WTC11 (cell line): ENCODE data around the gene KLK1. TPM values are rescaled to one million over a fixed set of nuclear protein-coding genes. Genes with fewer than 3 reads are reported as not detected.

Experiments
- ATAC-seq: fragments of 200-7000 bp; cut with Tn5 transposase; 2 replicates; pipeline ENCODE4 v1.10.0; 2021; ENCODE audit warnings: mild to moderate bottlenecking, moderate library complexity
- CTCF ChIA-PET: fragments of 300-600 bp; sonication (Branson Sonifier 250); formaldehyde crosslinking; loops from one replicate; lab custom pipeline; 2021; ENCODE audit warnings: antibody characterized with exemption; lab: Charles Lee
- POLR2A ChIA-PET: fragments of 350-600 bp; sonication (Branson Sonifier 250); formaldehyde crosslinking; loops from one replicate; lab custom pipeline; 2021; ENCODE audit warnings: antibody characterized with exemption; lab: Charles Lee
- DNase-seq: peaks from one replicate; pipeline ENCODE4 v3.0.0; 2021; ENCODE audit warnings: low spot score
- H3K27ac Mint-ChIP-seq: 2 replicates; pipeline ENCODE4 v1.8.0; 2021; ENCODE audit warnings: mixed read lengths
- H3K27me3 Mint-ChIP-seq: 2 replicates; pipeline ENCODE4 v1.8.0; 2021; ENCODE audit warnings: low read depth, mild to moderate bottlenecking, moderate library complexity, mixed read lengths
- H3K36me3 Mint-ChIP-seq: 2 replicates; pipeline ENCODE4 v1.8.0; 2021; ENCODE audit warnings: mixed read lengths
- H3K4me1 Mint-ChIP-seq: 2 replicates; pipeline ENCODE4 v1.8.0; 2022; ENCODE audit warnings: mixed read lengths
- H3K4me3 Mint-ChIP-seq: 2 replicates; pipeline ENCODE4 v1.8.0; 2021; ENCODE audit warnings: mild to moderate bottlenecking, moderate library complexity, mixed read lengths
- H3K9me3 Mint-ChIP-seq: 2 replicates; pipeline ENCODE4 v1.8.0; 2021; ENCODE audit warnings: mixed read lengths
- ATF2 ChIP-seq: sonication (generic); formaldehyde crosslinking; IDR thresholded peaks from 2 replicates; pipeline ENCODE4 v1.8.1; 2022; ENCODE audit warnings: low read depth, missing genetic modification reagents, borderline replicate concordance
- CTCF ChIP-seq: fragments of 200-600 bp; IDR thresholded peaks from 2 replicates; pipeline ENCODE4 v1.8.0; 2022; ENCODE audit warnings: antibody characterized with exemption
- E2F4 ChIP-seq: sonication (generic); formaldehyde crosslinking; IDR thresholded peaks from 2 replicates; pipeline ENCODE4 v1.8.1; 2022; ENCODE audit warnings: low read depth, mild to moderate bottlenecking, moderate library complexity, missing genetic modification reagents, borderline replicate concordance
- GABPB1 ChIP-seq: sonication (generic); formaldehyde crosslinking; IDR thresholded peaks from 2 replicates; pipeline ENCODE4 v1.8.1; 2023; ENCODE audit warnings: mild to moderate bottlenecking, missing genetic modification reagents
- JAZF1 ChIP-seq: fragments of 250-450 bp; sonication (Bioruptor Pico); IDR thresholded peaks from 2 replicates; pipeline ENCODE4 v1.9.0; 2021; ENCODE audit warnings: moderate library complexity, mild to moderate bottlenecking, inconsistent platforms
- JUN ChIP-seq: sonication (generic); formaldehyde crosslinking; IDR thresholded peaks from 2 replicates; pipeline ENCODE4 v1.8.0; 2023; ENCODE audit warnings: mild to moderate bottlenecking, missing genetic modification reagents
- KAT7 ChIP-seq: sonication (generic); formaldehyde crosslinking; IDR thresholded peaks from 2 replicates; pipeline ENCODE4 v1.8.1; 2023; ENCODE audit warnings: missing genetic modification reagents, mild to moderate bottlenecking, borderline replicate concordance
- NFATC4 ChIP-seq: fragments of 250-450 bp; sonication (Bioruptor Pico); IDR thresholded peaks from 2 replicates; pipeline ENCODE4 v1.9.0; 2021; ENCODE audit warnings: mild to moderate bottlenecking
- NR2C2 ChIP-seq: sonication (generic); formaldehyde crosslinking; IDR thresholded peaks from 2 replicates; pipeline ENCODE4 v1.8.0; 2022; ENCODE audit warnings: mild to moderate bottlenecking, missing genetic modification reagents
- OVOL2 ChIP-seq: fragments of 250-450 bp; sonication (Bioruptor Pico); IDR thresholded peaks from 2 replicates; pipeline ENCODE4 v1.9.0; 2021; ENCODE audit warnings: mild to moderate bottlenecking, borderline replicate concordance
- PRRX2 ChIP-seq: fragments of 250-450 bp; sonication (Bioruptor Pico); IDR thresholded peaks from 2 replicates; pipeline ENCODE4 v1.8.0; 2021; ENCODE audit warnings: mild to moderate bottlenecking
- SMAD4 ChIP-seq: sonication (generic); formaldehyde crosslinking; IDR thresholded peaks from 2 replicates; pipeline ENCODE4 v1.8.0; 2022; ENCODE audit warnings: mild to moderate bottlenecking, missing genetic modification reagents
- TEAD1 ChIP-seq: sonication (generic); formaldehyde crosslinking; IDR thresholded peaks from 2 replicates; pipeline ENCODE4 v1.8.0; 2022; ENCODE audit warnings: mild to moderate bottlenecking, missing genetic modification reagents
- ZNF219 ChIP-seq: sonication (generic); formaldehyde crosslinking; IDR thresholded peaks from 2 replicates; pipeline ENCODE4 v1.8.0; 2023; ENCODE audit warnings: missing genetic modification reagents, mild to moderate bottlenecking, borderline replicate concordance
- ZNF232 ChIP-seq: sonication (generic); formaldehyde crosslinking; IDR thresholded peaks from 2 replicates; pipeline ENCODE4 v1.8.0; 2022; ENCODE audit warnings: mild to moderate bottlenecking, missing genetic modification reagents
- ZNF416 ChIP-seq: fragments of 250-450 bp; sonication (Bioruptor Pico); IDR thresholded peaks from 2 replicates; pipeline ENCODE4 v1.9.0; 2021; ENCODE audit warnings: mild to moderate bottlenecking, inconsistent platforms
- ZNF425 ChIP-seq: fragments of 250-450 bp; sonication (Bioruptor Pico); conservative IDR thresholded peaks from 2 replicates; pipeline ENCODE4 v1.9.0; 2021; ENCODE audit warnings: mild to moderate bottlenecking
- total RNA-seq: library from RNA; stranded (reverse); gene quantifications from 3 replicates; pipeline ENCODE4 v1.2.3, GENCODE V29; 2021
- TF ChIP-seq, protein P1 (sequence below): sonication (generic); formaldehyde crosslinking; IDR thresholded peaks from 2 replicates; pipeline ENCODE4 v1.8.0; 2023; ENCODE audit warnings: missing genetic modification reagents, mild to moderate bottlenecking, borderline replicate concordance
- TF ChIP-seq, protein P2 (sequence below): sonication (generic); formaldehyde crosslinking; IDR thresholded peaks from 2 replicates; pipeline ENCODE4 v1.8.1; 2023; ENCODE audit warnings: mild to moderate bottlenecking, missing genetic modification reagents, moderate library complexity
- TF ChIP-seq, protein P3 (sequence below): fragments of 250-450 bp; sonication (Bioruptor Pico); IDR thresholded peaks from 2 replicates; pipeline ENCODE4 v1.9.0; 2021; ENCODE audit warnings: mild to moderate bottlenecking

The KLK1 gene
- total RNA-seq, 1 experiment from 2014 or later = 3.9 TPM

GRCh38 chr19:50794876-50795663, 28.5 kb downstream of the KLK1 start (continued):
- no peak for TF ChIP-seq CTCF
- no peak for TF ChIP-seq JAZF1 (CRISPR knock-in tag)
- TF ChIP-seq E2F4 (CRISPR knock-in tag) = peak; percentile 60; the same call in 1 of the 2 replicates
- TF ChIP-seq SMAD4 (CRISPR knock-in tag) = no peak
- TF ChIP-seq, protein P1, sequence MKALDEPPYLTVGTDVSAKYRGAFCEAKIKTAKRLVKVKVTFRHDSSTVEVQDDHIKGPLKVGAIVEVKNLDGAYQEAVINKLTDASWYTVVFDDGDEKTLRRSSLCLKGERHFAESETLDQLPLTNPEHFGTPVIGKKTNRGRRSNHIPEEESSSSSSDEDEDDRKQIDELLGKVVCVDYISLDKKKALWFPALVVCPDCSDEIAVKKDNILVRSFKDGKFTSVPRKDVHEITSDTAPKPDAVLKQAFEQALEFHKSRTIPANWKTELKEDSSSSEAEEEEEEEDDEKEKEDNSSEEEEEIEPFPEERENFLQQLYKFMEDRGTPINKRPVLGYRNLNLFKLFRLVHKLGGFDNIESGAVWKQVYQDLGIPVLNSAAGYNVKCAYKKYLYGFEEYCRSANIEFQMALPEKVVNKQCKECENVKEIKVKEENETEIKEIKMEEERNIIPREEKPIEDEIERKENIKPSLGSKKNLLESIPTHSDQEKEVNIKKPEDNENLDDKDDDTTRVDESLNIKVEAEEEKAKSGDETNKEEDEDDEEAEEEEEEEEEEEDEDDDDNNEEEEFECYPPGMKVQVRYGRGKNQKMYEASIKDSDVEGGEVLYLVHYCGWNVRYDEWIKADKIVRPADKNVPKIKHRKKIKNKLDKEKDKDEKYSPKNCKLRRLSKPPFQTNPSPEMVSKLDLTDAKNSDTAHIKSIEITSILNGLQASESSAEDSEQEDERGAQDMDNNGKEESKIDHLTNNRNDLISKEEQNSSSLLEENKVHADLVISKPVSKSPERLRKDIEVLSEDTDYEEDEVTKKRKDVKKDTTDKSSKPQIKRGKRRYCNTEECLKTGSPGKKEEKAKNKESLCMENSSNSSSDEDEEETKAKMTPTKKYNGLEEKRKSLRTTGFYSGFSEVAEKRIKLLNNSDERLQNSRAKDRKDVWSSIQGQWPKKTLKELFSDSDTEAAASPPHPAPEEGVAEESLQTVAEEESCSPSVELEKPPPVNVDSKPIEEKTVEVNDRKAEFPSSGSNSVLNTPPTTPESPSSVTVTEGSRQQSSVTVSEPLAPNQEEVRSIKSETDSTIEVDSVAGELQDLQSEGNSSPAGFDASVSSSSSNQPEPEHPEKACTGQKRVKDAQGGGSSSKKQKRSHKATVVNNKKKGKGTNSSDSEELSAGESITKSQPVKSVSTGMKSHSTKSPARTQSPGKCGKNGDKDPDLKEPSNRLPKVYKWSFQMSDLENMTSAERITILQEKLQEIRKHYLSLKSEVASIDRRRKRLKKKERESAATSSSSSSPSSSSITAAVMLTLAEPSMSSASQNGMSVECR = 0 out of 2 replicates have a peak, but pooled peaks have one; percentile 6
- TF ChIP-seq ZNF232 = peak; percentile 45; the same call in 1 of the 2 replicates
- TF ChIP-seq TEAD1 (CRISPR knock-in tag) = peak; percentile 18; the same call in 1 of the 2 replicates
- no peak for TF ChIP-seq ZNF425 (CRISPR knock-in tag)
- TF ChIP-seq OVOL2 (CRISPR knock-in tag) = no peak

DNA sequence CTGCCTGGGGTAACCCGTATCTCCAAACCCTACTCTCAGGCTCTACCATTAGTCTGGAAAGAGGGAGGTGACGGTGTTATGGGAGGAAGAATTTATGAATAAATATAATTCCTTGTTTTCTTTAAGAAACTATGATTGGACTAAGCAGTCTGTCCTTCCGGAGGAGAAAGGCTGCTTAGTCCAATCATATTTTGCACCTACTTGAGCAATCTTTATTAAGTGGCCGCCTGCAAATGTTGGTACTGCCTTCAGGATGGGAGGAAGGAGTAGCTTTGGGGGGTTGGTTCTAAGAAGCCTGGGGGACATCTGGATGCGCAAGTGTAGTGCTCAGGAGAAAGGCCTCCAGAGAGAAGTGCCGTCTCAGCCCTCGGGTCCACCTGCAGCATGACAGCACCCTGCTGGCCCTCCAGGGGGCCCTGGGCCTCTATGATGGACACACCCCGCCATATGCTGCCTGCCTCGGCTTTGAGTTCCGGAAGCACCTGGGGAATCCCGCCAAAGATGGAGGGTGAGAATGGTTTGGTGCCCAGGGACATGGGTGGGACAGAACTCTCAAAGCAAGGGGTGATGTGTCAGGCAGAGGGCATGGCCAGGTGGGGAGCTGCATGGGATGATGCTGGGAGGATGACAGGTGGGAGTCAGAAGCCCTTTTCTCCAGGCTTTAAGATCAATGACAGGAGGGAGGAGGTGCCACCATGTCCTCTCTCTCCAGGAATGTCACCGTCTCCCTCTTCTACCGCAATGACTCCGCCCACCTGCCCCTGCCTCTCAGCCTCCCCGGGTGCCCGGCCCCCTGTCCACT, 29.3 kb downstream of the KLK1 start:
- ChIA-PET CTCF (interaction anchor here (0.6 to 5.1 kb wide), 11 partner anchors 11 to 480 kb away, joined by 3 to 38 read pairs (median 3); no protein-coding TSS in a partner anchor), POLR2A (interaction anchor here (0.6 to 1.5 kb wide), 4 partner anchors 10 to 200 kb away, joined by 3 to 6 read pairs (median 4); no protein-coding TSS in a partner anchor)
- ATAC-seq (no peak; the same call in 1 of the 2 replicates), DNase-seq (no peak)
- H3K27me3 Mint-ChIP-seq = peaks cover 20% of the 10 kb centered on the region
- H3K27ac Mint-ChIP-seq = no peak overlapping the region
- H3K36me3 Mint-ChIP-seq = peaks cover 17% of the 10 kb centered on the region
- H3K4me1 Mint-ChIP-seq = peaks cover 12% of the 10 kb centered on the region
- H3K9me3 Mint-ChIP-seq = no peaks in the 10 kb centered on the region
- H3K4me3 Mint-ChIP-seq = no peak overlapping the region
- TF ChIP-seq ZNF416 = peak; percentile 46; the same call in 1 of the 2 replicates
- TF ChIP-seq PRRX2 (CRISPR knock-in tag) = no peak
- TF ChIP-seq, protein P2, sequence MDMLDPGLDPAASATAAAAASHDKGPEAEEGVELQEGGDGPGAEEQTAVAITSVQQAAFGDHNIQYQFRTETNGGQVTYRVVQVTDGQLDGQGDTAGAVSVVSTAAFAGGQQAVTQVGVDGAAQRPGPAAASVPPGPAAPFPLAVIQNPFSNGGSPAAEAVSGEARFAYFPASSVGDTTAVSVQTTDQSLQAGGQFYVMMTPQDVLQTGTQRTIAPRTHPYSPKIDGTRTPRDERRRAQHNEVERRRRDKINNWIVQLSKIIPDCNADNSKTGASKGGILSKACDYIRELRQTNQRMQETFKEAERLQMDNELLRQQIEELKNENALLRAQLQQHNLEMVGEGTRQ (CRISPR knock-in tag) = no peak
- TF ChIP-seq KAT7 = no peak
- 0 out of 2 replicates have a peak, but pooled peaks have one; percentile 25 for TF ChIP-seq JUN (CRISPR knock-in tag)
- 0 out of 2 replicates have a peak, but pooled peaks have one; percentile 7 for TF ChIP-seq NR2C2 (CRISPR knock-in tag)
- TF ChIP-seq, protein P3, sequence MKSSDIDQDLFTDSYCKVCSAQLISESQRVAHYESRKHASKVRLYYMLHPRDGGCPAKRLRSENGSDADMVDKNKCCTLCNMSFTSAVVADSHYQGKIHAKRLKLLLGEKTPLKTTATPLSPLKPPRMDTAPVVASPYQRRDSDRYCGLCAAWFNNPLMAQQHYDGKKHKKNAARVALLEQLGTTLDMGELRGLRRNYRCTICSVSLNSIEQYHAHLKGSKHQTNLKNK (CRISPR knock-in tag) = 0 out of 2 replicates have a peak, but pooled peaks have one; percentile 17
- no peak for TF ChIP-seq GABPB1 (CRISPR knock-in tag)
- peak; percentile 68; the same call in 1 of the 2 replicates for TF ChIP-seq NFATC4 (CRISPR knock-in tag)
- no peak for TF ChIP-seq ATF2 (CRISPR knock-in tag)
- no peak for TF ChIP-seq ZNF219 (CRISPR knock-in tag)
